Measurements from ENCODE around the gene ITPKC. TPM values are rescaled to one million over a fixed set of nuclear protein-coding genes. Genes with fewer than 3 reads are reported as not detected.
"Not testable (repeated sequence)": the region's sequence is repeated elsewhere in the genome, so short reads cannot be mapped to it uniquely, and the experiment has no call there.

ITPKC gene
- polyA plus RNA-seq, 1 donor, result 28.4 TPM

DNA sequence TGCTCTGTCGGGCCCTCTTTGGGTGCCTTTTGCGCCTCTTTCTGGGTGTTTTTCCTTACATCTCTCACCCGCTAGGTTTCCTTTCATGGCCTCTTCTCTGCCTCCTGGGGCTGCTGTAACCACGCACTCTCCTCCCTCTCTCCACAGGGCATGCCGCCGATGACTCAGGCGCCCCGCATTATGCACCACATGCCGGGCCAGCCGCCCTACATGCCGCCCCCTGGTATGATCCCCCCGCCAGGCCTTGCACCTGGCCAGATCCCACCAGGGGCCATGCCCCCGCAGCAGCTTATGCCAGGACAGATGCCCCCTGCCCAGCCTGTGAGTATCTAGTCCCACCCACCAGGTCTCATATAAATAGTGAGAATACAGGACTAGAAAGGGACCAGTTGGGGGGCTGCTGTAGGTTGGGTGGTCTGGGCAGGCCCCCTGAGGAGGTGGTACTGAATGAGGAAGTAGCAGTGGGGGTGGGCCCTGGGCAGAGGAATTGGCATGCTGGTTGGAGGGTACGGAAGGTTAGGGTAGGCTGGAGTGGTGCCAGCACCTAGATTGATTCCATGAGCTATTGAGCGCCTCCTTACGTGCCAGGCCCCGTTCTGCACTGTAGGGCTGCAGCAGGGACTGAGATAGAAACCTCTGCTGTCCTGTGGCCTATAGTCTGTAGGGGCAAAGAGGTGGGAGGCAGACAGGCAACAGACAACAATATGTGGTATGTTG, 46.0 kb downstream of the ITPKC start:
- DNase-seq, result no peak
- no peaks in the 10 kb centered on the region for H3K4me1 ChIP-seq (ENCODE audit: control insufficient read depth, insufficient read depth, low read length)
- H3K27me3 ChIP-seq (ENCODE audit: control insufficient read depth, insufficient read depth, low read length), result no peaks in the 10 kb centered on the region
- H3K27ac ChIP-seq (ENCODE audit: low read length), result no peak overlapping the region
- no peaks in the 10 kb centered on the region for H3K9me3 ChIP-seq (ENCODE audit: control insufficient read depth, low read depth, low read length)
- peaks cover 80% of the 10 kb centered on the region for H3K36me3 ChIP-seq (ENCODE audit: control insufficient read depth, insufficient read depth, low read length)
- WGBS (ENCODE audit: insufficient coverage, low lambda C conversion rate), result 100% methylated on average over 1 of the region's 17 CpGs
- H3K4me3 ChIP-seq (ENCODE audit: low read length), result no peak overlapping the region

DNA sequence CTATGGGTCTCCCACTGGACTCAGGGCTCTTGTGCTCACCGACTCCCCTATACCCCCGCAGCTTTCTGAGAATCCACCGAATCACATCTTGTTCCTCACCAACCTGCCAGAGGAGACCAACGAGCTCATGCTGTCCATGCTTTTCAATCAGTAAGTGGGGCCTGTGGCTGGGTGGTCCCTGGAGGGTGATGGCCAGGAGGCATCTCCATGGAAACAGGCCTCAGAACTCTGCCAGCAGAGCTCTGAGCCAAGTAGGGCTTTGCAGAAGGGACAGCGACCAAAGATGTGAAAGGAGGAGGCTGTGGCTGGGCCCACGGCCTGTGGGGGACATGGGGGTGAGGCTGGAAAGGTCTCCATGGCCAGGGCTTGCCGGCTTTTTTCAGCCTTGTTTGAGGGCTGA, 46.6 kb downstream of the ITPKC start:
- no peak overlapping the region for H3K27ac ChIP-seq (ENCODE audit: low read length)
- no peak for DNase-seq
- H3K27me3 ChIP-seq (ENCODE audit: control insufficient read depth, insufficient read depth, low read length), result no peaks in the 10 kb centered on the region
- H3K4me1 ChIP-seq (ENCODE audit: control insufficient read depth, insufficient read depth, low read length), result no peaks in the 10 kb centered on the region
- H3K4me3 ChIP-seq (ENCODE audit: low read length), result no peak overlapping the region
- H3K9me3 ChIP-seq (ENCODE audit: control insufficient read depth, low read depth, low read length), result no peaks in the 10 kb centered on the region
- 100% methylated on average over 1 of the region's 7 CpGs for WGBS (ENCODE audit: insufficient coverage, low lambda C conversion rate)
- H3K36me3 ChIP-seq (ENCODE audit: control insufficient read depth, insufficient read depth, low read length), result peaks cover 75% of the 10 kb centered on the region

DNA sequence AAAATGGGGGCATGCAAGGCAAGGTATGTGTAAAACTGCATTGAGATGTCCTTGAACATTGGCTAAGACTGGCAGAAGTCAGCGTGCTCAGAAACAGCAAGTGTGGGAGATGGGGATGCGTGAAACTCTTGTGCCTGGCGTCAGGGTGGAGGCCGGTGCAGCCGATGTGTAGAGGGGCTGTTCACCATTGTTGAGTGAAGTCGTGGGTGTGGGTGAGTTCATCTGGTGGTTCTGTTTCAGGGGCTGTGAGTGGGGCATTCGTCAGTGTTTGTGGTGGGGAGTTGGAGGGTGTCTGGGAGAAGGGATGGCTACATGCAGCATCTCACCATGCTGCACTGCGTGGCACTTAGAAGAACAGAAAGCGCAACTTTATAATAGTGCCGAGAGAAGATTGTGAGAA, 47.1 kb downstream of the ITPKC start:
- Histone ChIP-seq H3K9me3 (ENCODE audit: control insufficient read depth, low read depth, low read length) (no peaks in the 10 kb centered on the region), H3K4me3 (ENCODE audit: low read length) (no peak overlapping the region), H3K36me3 (ENCODE audit: control insufficient read depth, insufficient read depth, low read length) (peaks cover 73% of the 10 kb centered on the region), H3K27me3 (ENCODE audit: control insufficient read depth, insufficient read depth, low read length) (no peaks in the 10 kb centered on the region), H3K4me1 (ENCODE audit: control insufficient read depth, insufficient read depth, low read length) (no peaks in the 10 kb centered on the region), H3K27ac (ENCODE audit: low read length) (no peak overlapping the region)
- no peak for DNase-seq
- WGBS (ENCODE audit: insufficient coverage, low lambda C conversion rate), result 100% methylated on average over 2 of the region's 10 CpGs

DNA sequence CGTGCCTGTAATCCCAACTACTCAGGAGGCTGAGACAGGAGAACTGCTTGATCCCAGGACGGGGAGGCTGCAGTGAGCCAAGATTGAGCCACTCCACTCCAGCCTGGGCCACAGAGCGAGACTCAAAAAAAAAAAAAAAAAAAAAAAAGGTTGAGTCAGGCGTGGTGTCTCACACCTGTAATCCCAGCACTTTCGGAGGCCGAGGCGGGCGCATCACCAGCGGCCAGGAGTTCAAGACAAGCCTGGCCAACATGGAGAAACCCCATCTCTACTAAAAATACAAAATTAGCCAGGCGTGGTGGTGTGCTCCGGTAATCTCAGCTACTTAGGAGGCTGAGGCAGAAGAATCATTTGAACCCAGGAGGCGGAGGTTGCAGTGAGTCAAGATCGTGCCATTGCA, 49.5 kb downstream of the ITPKC start:
- no CpG with 5 or more reads among the region's 13 CpGs for WGBS (ENCODE audit: insufficient coverage, low lambda C conversion rate)
- peaks cover 51% of the 10 kb centered on the region for H3K36me3 ChIP-seq (ENCODE audit: control insufficient read depth, insufficient read depth, low read length)
- H3K27me3 ChIP-seq (ENCODE audit: control insufficient read depth, insufficient read depth, low read length); H3K9me3 ChIP-seq (ENCODE audit: control insufficient read depth, low read depth, low read length); H3K27ac ChIP-seq (ENCODE audit: low read length); DNase-seq; H3K4me1 ChIP-seq (ENCODE audit: control insufficient read depth, insufficient read depth, low read length); H3K4me3 ChIP-seq (ENCODE audit: low read length): not testable (repeated sequence)

DNA sequence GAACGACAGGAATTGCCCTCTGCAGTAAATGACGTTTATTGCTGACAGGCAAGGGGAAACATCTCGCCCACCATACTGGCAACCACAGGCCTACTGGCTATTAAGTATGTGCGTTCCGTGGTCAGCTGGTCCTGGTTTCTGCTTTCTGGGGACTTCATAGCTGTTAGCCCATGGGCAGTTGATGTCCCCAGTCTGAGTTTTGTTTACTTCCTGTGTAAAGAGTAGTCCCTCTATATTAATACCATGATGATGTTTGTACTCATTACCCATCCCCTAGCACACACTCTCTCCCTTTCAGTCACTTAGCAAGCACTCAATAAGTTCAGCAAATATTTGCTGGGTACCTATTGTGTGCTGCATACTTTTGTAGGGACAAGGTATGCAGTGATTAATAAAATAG, 52.0 kb downstream of the ITPKC start:
- DNase-seq, result no peak
- WGBS (ENCODE audit: insufficient coverage, low lambda C conversion rate), result no CpG with 5 or more reads among the region's 5 CpGs
- Histone ChIP-seq H3K4me3 (ENCODE audit: low read length) (no peak overlapping the region), H3K9me3 (ENCODE audit: control insufficient read depth, low read depth, low read length) (no peaks in the 10 kb centered on the region), H3K4me1 (ENCODE audit: control insufficient read depth, insufficient read depth, low read length) (no peaks in the 10 kb centered on the region), H3K27me3 (ENCODE audit: control insufficient read depth, insufficient read depth, low read length) (no peaks in the 10 kb centered on the region), H3K27ac (ENCODE audit: low read length) (no peak overlapping the region), H3K36me3 (ENCODE audit: control insufficient read depth, insufficient read depth, low read length) (peaks cover 26% of the 10 kb centered on the region)

DNA sequence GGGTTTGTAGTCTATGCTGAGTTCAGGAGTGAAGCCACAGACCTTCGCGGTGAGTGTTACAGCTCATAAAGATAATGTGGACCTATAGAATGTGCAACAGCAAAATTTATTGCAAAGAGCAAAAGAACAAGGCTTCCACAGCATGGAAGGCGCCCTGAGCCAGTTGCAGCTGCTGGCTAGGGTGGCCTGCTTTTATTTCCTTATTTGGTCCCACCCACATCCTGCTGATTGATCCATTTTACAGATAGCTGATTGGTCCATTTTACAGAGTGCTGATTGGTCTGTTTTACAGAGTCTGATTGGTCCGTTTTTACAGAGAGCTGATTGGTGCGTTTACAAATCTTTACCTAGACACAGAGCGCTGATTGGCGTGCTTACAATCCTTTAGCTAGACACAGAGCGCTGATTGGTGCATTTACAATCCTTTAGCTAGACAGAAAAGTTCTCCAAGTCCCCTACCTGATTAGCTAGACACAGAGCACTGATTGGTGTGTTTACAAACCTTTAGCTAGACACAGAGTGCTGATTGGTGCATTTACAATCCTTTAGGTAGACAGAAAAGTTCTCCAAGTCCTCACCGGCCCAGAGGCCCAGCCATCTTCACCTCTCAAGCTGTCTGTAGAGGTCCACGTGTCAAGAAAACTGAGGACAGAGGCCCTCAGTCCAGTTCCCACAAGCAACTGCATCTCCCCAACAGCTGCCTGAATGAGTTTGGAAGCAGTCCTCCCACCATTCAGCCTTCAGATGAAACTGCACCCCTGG, 54.4 kb downstream of the ITPKC start:
- not testable (repeated sequence) for H3K27ac ChIP-seq (ENCODE audit: low read length); H3K9me3 ChIP-seq (ENCODE audit: control insufficient read depth, low read depth, low read length); H3K4me1 ChIP-seq (ENCODE audit: control insufficient read depth, insufficient read depth, low read length); H3K27me3 ChIP-seq (ENCODE audit: control insufficient read depth, insufficient read depth, low read length); H3K36me3 ChIP-seq (ENCODE audit: control insufficient read depth, insufficient read depth, low read length); H3K4me3 ChIP-seq (ENCODE audit: low read length)
- DNase-seq, result peak in 1 of 2 donors; percentile 32
- no CpG with 5 or more reads among the region's 10 CpGs for WGBS (ENCODE audit: insufficient coverage, low lambda C conversion rate)

DNA sequence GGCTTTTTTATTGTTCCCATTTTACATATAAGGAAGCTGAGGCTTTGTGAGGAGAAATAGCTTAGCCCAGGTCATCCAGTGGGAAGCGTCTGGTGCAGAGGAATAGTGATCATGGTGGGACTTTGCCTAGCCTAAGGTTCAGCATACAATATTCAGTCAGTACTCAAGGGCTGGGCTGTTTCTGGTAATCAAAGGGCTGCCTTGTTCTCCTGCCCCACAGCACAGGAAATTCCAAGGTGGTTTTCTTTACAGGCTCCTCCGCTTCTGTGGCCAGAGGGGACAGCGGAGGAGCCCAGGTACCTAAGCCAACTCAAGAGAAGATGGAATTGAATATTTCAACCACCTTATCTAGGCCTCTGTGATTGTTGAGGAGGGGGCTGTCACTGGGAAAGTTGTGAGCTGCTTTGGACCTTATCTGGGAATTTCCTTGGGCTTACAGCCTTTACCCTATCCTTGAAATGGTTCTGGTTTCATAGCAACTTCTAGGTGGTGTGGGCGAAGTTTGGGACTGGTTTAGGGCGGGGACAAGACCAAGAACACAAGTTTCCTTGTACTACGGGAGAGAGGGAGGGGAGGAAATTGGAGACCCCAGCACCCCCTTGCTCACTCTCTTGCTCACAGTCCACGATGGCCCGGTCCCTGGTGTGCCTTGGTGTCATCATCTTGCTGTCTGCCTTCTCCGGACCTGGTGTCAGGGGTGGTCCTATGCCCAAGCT, 58.2 kb downstream of the ITPKC start, which contains the start of gene MIA:
MIA (plus strand) TSS at position 606 of the 716 bp plus-strand sequence; CDS start at position 628, 22 bp downstream.
- no CpG with 5 or more reads among the region's 9 CpGs for WGBS (ENCODE audit: insufficient coverage, low lambda C conversion rate)
- Histone ChIP-seq H3K27me3 (ENCODE audit: control insufficient read depth, insufficient read depth, low read length) (no peaks in the 10 kb centered on the region), H3K4me3 (ENCODE audit: low read length) (no peak within 1 kb of the TSS), H3K9me3 (ENCODE audit: control insufficient read depth, low read depth, low read length) (no peaks in the 10 kb centered on the region), H3K36me3 (ENCODE audit: control insufficient read depth, insufficient read depth, low read length) (peaks cover under 1% of the 10 kb centered on the region), H3K4me1 (ENCODE audit: control insufficient read depth, insufficient read depth, low read length) (peaks cover 10% of the 10 kb centered on the region), H3K27ac (ENCODE audit: low read length) (no peak within 1 kb of the TSS)
- DNase-seq, result no peak

DNA sequence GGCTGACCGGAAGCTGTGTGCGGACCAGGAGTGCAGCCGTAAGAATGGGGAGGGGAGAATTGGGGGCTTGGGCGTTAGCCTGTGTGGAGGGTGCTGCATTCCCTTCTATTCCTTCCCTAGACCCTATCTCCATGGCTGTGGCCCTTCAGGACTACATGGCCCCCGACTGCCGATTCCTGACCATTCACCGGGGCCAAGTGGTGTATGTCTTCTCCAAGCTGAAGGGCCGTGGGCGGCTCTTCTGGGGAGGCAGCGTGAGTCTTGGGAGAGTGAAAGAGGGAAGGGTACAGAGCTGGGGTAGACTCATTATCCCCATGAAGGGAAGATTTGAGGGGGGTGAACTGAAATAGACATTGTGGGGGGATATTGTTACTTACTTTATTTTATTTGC, 58.7 kb downstream of the ITPKC start:
- no peaks in the 10 kb centered on the region for H3K9me3 ChIP-seq (ENCODE audit: control insufficient read depth, low read depth, low read length)
- H3K4me1 ChIP-seq (ENCODE audit: control insufficient read depth, insufficient read depth, low read length), result peaks cover 10% of the 10 kb centered on the region
- no peak for DNase-seq
- H3K27me3 ChIP-seq (ENCODE audit: control insufficient read depth, insufficient read depth, low read length), result no peaks in the 10 kb centered on the region
- no peak overlapping the region for H3K4me3 ChIP-seq (ENCODE audit: low read length)
- no peak overlapping the region for H3K27ac ChIP-seq (ENCODE audit: low read length)
- H3K36me3 ChIP-seq (ENCODE audit: control insufficient read depth, insufficient read depth, low read length), result no peaks in the 10 kb centered on the region
- no CpG with 5 or more reads among the region's 10 CpGs for WGBS (ENCODE audit: insufficient coverage, low lambda C conversion rate)

DNA sequence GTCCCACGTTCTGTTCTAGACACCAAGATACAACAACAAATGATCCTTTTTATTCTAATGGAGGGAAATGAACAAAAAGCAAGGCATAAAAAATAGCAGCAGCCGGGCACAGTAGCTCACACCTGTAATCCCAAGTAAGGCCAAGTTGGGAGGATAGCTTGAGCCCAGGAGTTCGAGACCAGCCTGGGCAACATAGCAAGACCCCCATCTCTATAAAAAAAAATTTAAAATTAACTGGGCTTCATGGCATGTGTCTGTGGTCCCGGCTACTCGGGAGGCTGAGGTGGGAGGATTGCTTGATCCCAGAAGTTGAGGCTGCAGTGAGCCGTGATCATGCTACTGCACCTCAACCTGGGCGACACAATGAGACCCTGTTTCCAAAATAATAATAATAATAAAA, 59.5 kb downstream of the ITPKC start:
- H3K9me3 ChIP-seq (ENCODE audit: control insufficient read depth, low read depth, low read length), result no peaks in the 10 kb centered on the region
- no peak overlapping the region for H3K4me3 ChIP-seq (ENCODE audit: low read length)
- WGBS (ENCODE audit: insufficient coverage, low lambda C conversion rate), result no CpG with 5 or more reads among the region's 7 CpGs
- H3K36me3 ChIP-seq (ENCODE audit: control insufficient read depth, insufficient read depth, low read length), result no peaks in the 10 kb centered on the region
- no peak overlapping the region for H3K27ac ChIP-seq (ENCODE audit: low read length)
- H3K4me1 ChIP-seq (ENCODE audit: control insufficient read depth, insufficient read depth, low read length), result peaks cover 10% of the 10 kb centered on the region
- H3K27me3 ChIP-seq (ENCODE audit: control insufficient read depth, insufficient read depth, low read length), result no peaks in the 10 kb centered on the region
- no peak for DNase-seq

DNA sequence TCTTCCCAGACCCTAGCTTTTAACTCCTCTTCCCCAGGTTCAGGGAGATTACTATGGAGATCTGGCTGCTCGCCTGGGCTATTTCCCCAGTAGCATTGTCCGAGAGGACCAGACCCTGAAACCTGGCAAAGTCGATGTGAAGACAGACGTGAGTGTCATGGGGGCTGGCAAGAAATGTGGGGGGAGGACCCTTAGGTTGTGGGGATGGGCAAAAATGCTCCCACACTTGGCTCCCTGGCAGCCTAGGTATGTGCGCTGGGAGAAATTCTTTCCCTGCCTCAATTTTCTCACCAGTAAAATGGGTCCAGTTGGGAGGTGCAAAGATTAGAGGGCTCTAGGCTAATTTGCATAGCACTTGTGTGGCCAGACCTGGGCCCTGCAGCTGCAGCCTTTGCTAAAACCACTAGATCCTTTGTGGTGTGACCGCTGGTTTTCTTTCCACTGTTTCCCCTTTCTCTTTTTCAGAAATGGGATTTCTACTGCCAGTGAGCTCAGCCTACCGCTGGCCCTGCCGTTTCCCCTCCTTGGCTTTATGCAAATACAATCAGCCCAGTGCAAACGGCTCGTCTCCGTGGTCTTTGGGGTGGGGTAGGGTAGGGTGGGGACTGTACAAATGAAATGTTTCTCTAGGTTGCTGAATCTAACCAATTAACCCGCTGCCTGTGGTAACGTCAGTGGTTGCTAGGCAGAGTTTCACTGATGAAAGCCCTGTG, 60.2 kb downstream of the ITPKC start:
- H3K27ac ChIP-seq (ENCODE audit: low read length), result peak overlapping the region; percentile 100
- WGBS (ENCODE audit: insufficient coverage, low lambda C conversion rate), result 0% methylated on average over 1 of the region's 13 CpGs
- H3K4me3 ChIP-seq (ENCODE audit: low read length), result peak overlapping the region; percentile 74
- peaks cover 10% of the 10 kb centered on the region for H3K4me1 ChIP-seq (ENCODE audit: control insufficient read depth, insufficient read depth, low read length)
- peak; percentile 95 for DNase-seq
- peaks cover 2% of the 10 kb centered on the region for H3K36me3 ChIP-seq (ENCODE audit: control insufficient read depth, insufficient read depth, low read length)
- no peaks in the 10 kb centered on the region for H3K27me3 ChIP-seq (ENCODE audit: control insufficient read depth, insufficient read depth, low read length)
- no peaks in the 10 kb centered on the region for H3K9me3 ChIP-seq (ENCODE audit: control insufficient read depth, low read depth, low read length)
